Psoas muscle (tissue), 8 donors: ENCODE results near the gene TAMALIN. TPM values are rescaled to one million over a fixed set of nuclear protein-coding genes. Genes with fewer than 3 reads are reported as not detected.

Source experiments
- ATAC-seq, 4 donors: fragments of 200-7000 bp; cut with Tn5 transposase; one replicate each; pipeline ENCODE4 v1.9.1; 2020; ENCODE audit warnings: moderate library complexity in 3 of 4, mild to moderate bottlenecking in 2 of 4
- DNase-seq, 2 donors: peaks; one replicate each; pipeline ENCODE4 v3.0.0-alpha.2; 2020
- H3K27ac ChIP-seq: fragments of 200-600 bp; one replicate; pipeline ENCODE4 v1.8.0; 2022
- H3K27me3 ChIP-seq, 3 donors: fragments of 200-600 bp in 1 of 3; one replicate each; pipeline versions ENCODE4 v1.6.1 to v1.8.0; 2013 to 2022; ENCODE audit warnings: low read length in 2 of 3, mild to moderate bottlenecking in 2 of 3, moderate library complexity in 1 of 3; ENCODE audit not compliant: insufficient read depth in 3 of 3
- H3K36me3 ChIP-seq, 2 donors: fragments of 200-600 bp in 1 of 2; one replicate each; pipeline versions ENCODE4 v1.6.1 to v1.8.0; 2013 to 2022; ENCODE audit warnings: low read depth in 1 of 2, mild to moderate bottlenecking in 1 of 2, moderate library complexity in 1 of 2; ENCODE audit not compliant: insufficient read depth in 1 of 2
- H3K4me1 ChIP-seq: fragments of 200-600 bp; one replicate; pipeline ENCODE4 v1.8.0; 2022
- H3K4me3 ChIP-seq: fragments of 200-600 bp; one replicate; pipeline ENCODE4 v1.8.0; 2022; ENCODE audit warnings: mild to moderate bottlenecking
- H3K9me3 ChIP-seq: fragments of 200-600 bp; one replicate; pipeline ENCODE4 v1.8.0; 2022
- CTCF ChIP-seq: fragments of 200-600 bp; IDR thresholded peaks from one replicate; pipeline ENCODE4 v1.8.0; 2022; ENCODE audit warnings: antibody characterized with exemption
- WGBS, 3 donors: extraction: QIAGEN DNeasy Blood & Tissue Kit; methylation state at CpG; one replicate each; pipeline versions ENCODE4 v1.1.6 to v1.1.7; 2013; 5-methylcytosine and 5-hydroxymethylcytosine counted together
- intact Hi-C, 2 donors: fragments of 100-400 bp; cut with DNase I; formaldehyde crosslinking; loops; one replicate each; pipeline versions ENCODE4 v1.11.0 to v1.14.2; 2022
- polyA plus RNA-seq, 3 donors: library from polyadenylated mRNA; stranded (reverse); fragments of 200-250 nt; gene quantifications; one replicate each; pipeline ENCODE4 v1.2.3, GENCODE V29; 2013
- total RNA-seq, 4 donors: library from RNA; stranded (reverse); fragmentation: NEBNext Ultra II Directional in 2 of 4; extraction: Animal tissue kit (Norgen Biotek cat#: 25700) in 2 of 4; gene quantifications; one replicate each; pipeline versions ENCODE4 v1.2.1 to v1.2.4, GENCODE V29; 2021 to 2023
- donor health status: healthy with polysubstance abuse.
- donor health status: DM: no; HTN: no; CAD: no; lungs with moderate emphysema.
- donor health status: Bipolar disorder and iron deficiency.
- donor health status: healthy.
- donor health status: DM: yes; HTN: yes; CAD: no.
- donor health status: DM: no; HTN: no; CAD: no.
- donor health status: DM: no; HTN: no; CAD: no.
- donor health status: DM: yes; HTN: yes; CAD: no.

Gene TAMALIN
- total and polyA plus RNA-seq, 7 donors: 5.5 to 12.8 (median 9.6) TPM

- WGBS, 3 donors: 47 to 69% (median 53%) methylated on average over 5 of the region's 5 CpGs
- Histone ChIP-seq H3K27me3 (peaks cover 0 to 24% (median 8%) of the 10 kb centered on the region in 3 donors), H3K9me3 (no peaks in the 10 kb centered on the region), H3K4me1 (peaks cover 4% of the 10 kb centered on the region), H3K4me3 (peak overlapping the region; percentile 75), H3K36me3 (peaks cover 0 to 16% of the 10 kb centered on the region in 2 donors), H3K27ac (peak overlapping the region; percentile 62)
- TF ChIP-seq CTCF: no peak
- no peak for ATAC-seq
- DNase-seq: peak in 1 of 2 donors; percentile 35
- intact Hi-C loops: loop anchor here in 1 of 2 donors (5.0 kb wide), 1 partner anchor 114 kb away; no protein-coding TSS in a partner anchor
Measured at GRCh38 chr12:52007982-52008510, 1.3 kb downstream of the TAMALIN start.

- 70 to 82% (median 78%) methylated on average over 10 of the region's 10 CpGs for WGBS, 3 donors
- peaks cover 4% of the 10 kb centered on the region for H3K4me1 ChIP-seq
Measured at GRCh38 chr12:52009081-52009751, 2.5 kb downstream of the TAMALIN start.

GRCh38 chr12:52010152-52010622 is 3.4 kb downstream of the TAMALIN start:
- intact Hi-C loops: no loop called here
- Histone ChIP-seq H3K27me3 (peaks cover 0 to 24% (median 10%) of the 10 kb centered on the region in 3 donors), H3K4me3 (peak overlapping the region; percentile 75), H3K4me1 (peaks cover 4% of the 10 kb centered on the region), H3K36me3 (peaks cover 0 to 28% of the 10 kb centered on the region in 2 donors), H3K9me3 (no peaks in the 10 kb centered on the region), H3K27ac (peak overlapping the region; percentile 50)
- no peak for TF ChIP-seq CTCF
- peak; percentile 81 to 87 for DNase-seq
- 33 to 47% (median 37%) methylated on average over 9 to 11 of the region's 11 CpGs for WGBS, 3 donors
- peak; percentile 51 to 64 (median 58) for ATAC-seq

More at GRCh38 chr12:52009081-52009751, 2.5 kb downstream of the TAMALIN start:
- Histone ChIP-seq H3K27me3 (peaks cover 0 to 24% (median 10%) of the 10 kb centered on the region in 3 donors), H3K36me3 (peaks cover 0 to 25% of the 10 kb centered on the region in 2 donors), H3K9me3 (no peaks in the 10 kb centered on the region), H3K4me3 (peak overlapping the region; percentile 75), H3K27ac (peak overlapping the region; percentile 50)
- peak in 1 of 2 donors; percentile 51 for DNase-seq
- intact Hi-C loops: loop anchor here in 1 of 2 donors (5.0 kb wide), 1 partner anchor 113 kb away; no protein-coding TSS in a partner anchor
- no peak for ATAC-seq
- TF ChIP-seq CTCF: no peak

GRCh38 chr12:52010692-52011601 is 4.2 kb downstream of the TAMALIN start:
- WGBS, 3 donors: 53 to 58% (median 57%) methylated on average over 8 of the region's 8 CpGs
- ATAC-seq: no peak
- DNase-seq: peak in 1 of 2 donors; percentile 39
- no peak for TF ChIP-seq CTCF
- H3K36me3 ChIP-seq: peaks cover 0 to 28% of the 10 kb centered on the region in 2 donors
- intact Hi-C loops: no loop called here
- peak overlapping the region; percentile 50 for H3K27ac ChIP-seq
- H3K4me1 ChIP-seq: peaks cover 4% of the 10 kb centered on the region
- no peaks in the 10 kb centered on the region for H3K9me3 ChIP-seq
- H3K4me3 ChIP-seq: peak overlapping the region; percentile 43
- H3K27me3 ChIP-seq: peaks cover 0 to 17% (median 10%) of the 10 kb centered on the region in 3 donors
